Measurements from ENCODE around the gene MLIP.

MLIP gene

DNA sequence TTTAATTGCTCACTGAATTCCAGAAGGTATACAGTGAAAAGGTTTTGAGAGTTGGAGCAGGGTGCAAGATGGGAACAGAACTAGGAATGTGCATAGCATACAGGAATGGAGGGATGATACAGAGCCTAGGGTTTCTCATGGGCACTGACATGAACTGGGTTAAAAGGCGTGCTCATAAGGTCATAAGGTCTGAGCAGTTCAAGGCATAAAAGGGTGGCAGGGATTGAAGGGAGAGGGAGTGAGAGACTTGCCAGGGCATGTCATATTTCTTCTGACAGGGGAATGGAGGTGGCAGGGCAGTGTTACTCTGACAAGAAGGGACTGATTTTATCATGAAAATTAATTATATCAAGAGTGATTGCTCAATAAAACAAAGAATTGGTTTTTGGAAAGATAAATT lies 4.7 kb downstream of the MLIP start:
- DNase-seq (ENCODE audit: low read depth in 2 of 2), result no peak
- TF ChIP-seq, protein P1, sequence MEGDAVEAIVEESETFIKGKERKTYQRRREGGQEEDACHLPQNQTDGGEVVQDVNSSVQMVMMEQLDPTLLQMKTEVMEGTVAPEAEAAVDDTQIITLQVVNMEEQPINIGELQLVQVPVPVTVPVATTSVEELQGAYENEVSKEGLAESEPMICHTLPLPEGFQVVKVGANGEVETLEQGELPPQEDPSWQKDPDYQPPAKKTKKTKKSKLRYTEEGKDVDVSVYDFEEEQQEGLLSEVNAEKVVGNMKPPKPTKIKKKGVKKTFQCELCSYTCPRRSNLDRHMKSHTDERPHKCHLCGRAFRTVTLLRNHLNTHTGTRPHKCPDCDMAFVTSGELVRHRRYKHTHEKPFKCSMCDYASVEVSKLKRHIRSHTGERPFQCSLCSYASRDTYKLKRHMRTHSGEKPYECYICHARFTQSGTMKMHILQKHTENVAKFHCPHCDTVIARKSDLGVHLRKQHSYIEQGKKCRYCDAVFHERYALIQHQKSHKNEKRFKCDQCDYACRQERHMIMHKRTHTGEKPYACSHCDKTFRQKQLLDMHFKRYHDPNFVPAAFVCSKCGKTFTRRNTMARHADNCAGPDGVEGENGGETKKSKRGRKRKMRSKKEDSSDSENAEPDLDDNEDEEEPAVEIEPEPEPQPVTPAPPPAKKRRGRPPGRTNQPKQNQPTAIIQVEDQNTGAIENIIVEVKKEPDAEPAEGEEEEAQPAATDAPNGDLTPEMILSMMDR (IDR thresholded peaks at IDR 0.05; ENCODE audit: low read depth, low read length), result no peak
- no peak overlapping the region for H3K4me3 ChIP-seq (replicated peaks in 1 of 2; ENCODE audit: low read depth in 2 of 2, low read length in 2 of 2)

DNA sequence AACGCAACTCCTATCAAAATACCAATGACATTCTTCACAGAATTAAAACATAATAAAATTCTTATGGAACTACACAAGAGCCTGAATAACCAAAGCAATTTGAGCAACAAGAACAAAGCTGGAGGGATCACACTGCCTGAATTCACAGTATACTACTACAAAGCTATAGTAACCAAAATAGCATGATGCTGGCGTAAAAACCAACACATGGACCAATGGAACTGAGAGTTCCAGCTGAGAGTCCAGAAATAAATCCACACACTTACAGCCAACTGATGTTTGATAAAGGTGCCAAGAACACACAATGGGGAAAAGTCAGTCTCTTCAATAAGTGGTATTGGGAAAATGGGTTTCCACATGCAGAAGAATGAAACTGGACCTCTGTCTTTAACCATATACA lies 6.9 kb downstream of the MLIP start:
- no peak for DNase-seq (ENCODE audit: low read depth in 2 of 2)
- no peak overlapping the region for H3K4me3 ChIP-seq (replicated peaks in 1 of 2; ENCODE audit: low read depth in 2 of 2, low read length in 2 of 2)
- TF ChIP-seq, protein P1 (IDR thresholded peaks at IDR 0.05; ENCODE audit: low read depth, low read length), result no peak

DNA sequence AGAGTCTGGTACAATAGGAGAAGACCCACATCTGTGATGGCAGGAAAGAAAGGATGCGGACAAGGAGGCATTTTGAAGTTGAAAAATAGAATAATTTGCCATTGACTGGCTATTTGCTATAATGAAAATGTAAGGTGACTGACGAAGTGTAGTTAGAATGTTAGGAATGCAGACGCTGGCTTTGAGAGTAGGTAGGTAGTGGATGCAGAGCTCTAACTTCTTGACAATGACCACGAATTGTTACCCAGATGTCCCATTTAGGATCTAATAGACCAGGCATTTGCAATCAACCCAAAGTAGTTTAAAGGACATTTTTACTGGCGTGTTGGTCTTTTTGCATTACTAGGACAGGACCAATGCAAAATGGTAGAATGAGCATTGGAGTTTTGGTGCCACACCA lies 14.2 kb downstream of the MLIP start:
- no peak for DNase-seq (ENCODE audit: low read depth in 2 of 2)
- TF ChIP-seq, protein P1 (IDR thresholded peaks at IDR 0.05; ENCODE audit: low read depth, low read length), result no peak
- no peak overlapping the region for H3K4me3 ChIP-seq (replicated peaks in 1 of 2; ENCODE audit: low read depth in 2 of 2, low read length in 2 of 2)

DNA sequence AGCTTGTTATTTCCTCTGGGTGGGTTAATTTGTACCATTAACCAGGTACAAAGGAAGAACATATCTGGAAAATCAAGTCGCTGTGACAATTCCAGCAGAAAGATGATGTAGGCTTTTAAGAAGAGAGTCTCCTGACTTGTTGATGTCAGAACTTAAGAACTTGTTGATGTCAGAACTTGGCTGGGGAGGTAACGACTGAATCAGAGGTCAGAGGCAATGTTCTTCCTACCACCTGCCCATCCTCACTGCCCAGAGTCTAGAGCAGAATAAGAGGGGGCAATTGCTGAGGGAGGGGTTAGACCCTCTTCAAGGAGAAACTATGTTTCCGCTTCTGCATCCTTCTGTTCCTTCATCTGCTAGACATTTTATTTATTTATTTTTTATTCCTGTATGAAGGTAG lies 18.9 kb downstream of the MLIP start:
- no peak overlapping the region for H3K4me3 ChIP-seq (replicated peaks in 1 of 2; ENCODE audit: low read depth in 2 of 2, low read length in 2 of 2)
- DNase-seq (ENCODE audit: low read depth in 2 of 2), result no peak
- TF ChIP-seq, protein P1 (IDR thresholded peaks at IDR 0.05; ENCODE audit: low read depth, low read length), result no peak

DNA sequence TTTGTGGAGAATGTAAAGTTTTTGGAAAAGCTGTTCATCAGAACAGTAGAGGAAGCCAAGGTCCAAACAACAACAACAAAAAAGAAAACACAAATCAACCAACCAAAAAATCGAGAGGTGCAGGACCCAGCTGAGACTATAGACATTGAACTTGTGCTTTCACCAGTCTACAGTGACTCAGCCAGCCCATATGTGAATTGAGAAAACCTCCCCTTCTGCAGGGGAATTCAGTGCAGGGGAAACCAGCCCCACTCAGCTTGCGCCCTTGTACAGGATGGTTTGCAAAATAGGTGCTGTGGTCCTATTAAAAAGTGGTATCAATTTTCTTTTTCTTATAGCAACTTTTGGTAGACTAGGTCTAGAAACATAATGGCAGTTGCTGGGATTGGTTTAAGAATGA lies 21.3 kb downstream of the MLIP start:
- no peak for DNase-seq (ENCODE audit: low read depth in 2 of 2)

DNA sequence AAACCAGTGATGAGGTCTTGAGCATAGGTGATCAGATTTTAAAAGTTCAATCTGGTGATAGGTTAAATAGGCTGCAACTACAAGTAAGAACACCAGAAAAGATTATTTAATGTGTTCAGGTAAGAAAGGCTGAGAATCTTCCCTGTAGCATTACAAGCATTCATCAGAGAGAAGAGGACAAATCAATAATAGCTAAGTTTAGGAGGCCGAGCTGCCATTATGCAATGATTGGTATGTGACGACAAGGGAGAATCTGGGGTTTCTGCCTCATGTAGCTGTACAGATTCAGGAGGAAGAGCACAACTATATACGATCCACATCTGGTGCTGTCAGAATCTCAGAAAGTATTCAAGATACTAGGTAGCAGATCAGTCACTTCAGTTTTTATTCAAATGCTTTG lies 21.9 kb downstream of the MLIP start:
- DNase-seq (ENCODE audit: low read depth in 2 of 2), result no peak
- no peak overlapping the region for H3K4me3 ChIP-seq (replicated peaks in 1 of 2; ENCODE audit: low read depth in 2 of 2, low read length in 2 of 2)
- TF ChIP-seq, protein P1 (IDR thresholded peaks at IDR 0.05; ENCODE audit: low read depth, low read length), result no peak

More for the DNA sequence above, 21.3 kb downstream of the MLIP start:
- TF ChIP-seq, protein P1 (IDR thresholded peaks at IDR 0.05; ENCODE audit: low read depth, low read length), result no peak
- no peak overlapping the region for H3K4me3 ChIP-seq (replicated peaks in 1 of 2; ENCODE audit: low read depth in 2 of 2, low read length in 2 of 2)

DNA sequence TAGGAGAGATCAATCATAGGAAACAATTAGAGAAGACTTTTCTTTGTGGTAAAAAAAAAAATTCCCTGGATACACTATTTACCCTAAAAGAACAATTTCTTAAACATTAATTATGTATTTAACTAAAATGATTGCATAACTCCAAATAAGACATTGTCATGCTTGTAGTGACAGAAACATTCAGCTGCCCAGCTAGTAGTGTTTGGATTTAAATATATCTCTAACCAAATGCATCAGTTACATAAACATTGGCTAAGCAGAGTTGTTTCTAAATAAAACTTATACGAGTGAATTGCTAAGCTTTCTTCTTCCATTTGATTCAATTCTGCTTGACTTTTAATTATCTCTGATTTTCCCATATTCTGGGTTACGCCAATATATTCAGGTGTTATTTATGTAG lies 23.7 kb downstream of the MLIP start:
- TF ChIP-seq, protein P1 (IDR thresholded peaks at IDR 0.05; ENCODE audit: low read depth, low read length), result no peak
- no peak for DNase-seq (ENCODE audit: low read depth in 2 of 2)
- H3K4me3 ChIP-seq (replicated peaks in 1 of 2; ENCODE audit: low read depth in 2 of 2, low read length in 2 of 2), result no peak overlapping the region

Measured in cardiac fibroblast (primary cell).